Liver (tissue), 3 donors: ENCODE measurements around the gene PARP12.

Source experiments
- ATF3 ChIP-seq: IDR thresholded peaks from 2 replicates; pipeline ENCODE4 v1.6.1; 2016; ENCODE audit warnings: antibody characterized with exemption
- CTCF ChIP-seq: fragments of 150-350 bp; IDR thresholded peaks from 2 replicates; pipeline ENCODE4 v1.5.1; 2017; ENCODE audit warnings: improper control_type of control experiment, low read depth, low read length; ENCODE audit not compliant: missing input control
- EGR1 ChIP-seq, 2 donors: IDR thresholded peaks; 2 replicates each; pipeline ENCODE4 v1.6.1; 2016 to 2018; ENCODE audit warnings: antibody characterized with exemption in 2 of 2, low read depth in 2 of 2
- FOXA1 ChIP-seq: IDR thresholded peaks from 2 replicates; pipeline ENCODE4 v1.6.1; 2016; ENCODE audit warnings: antibody characterized with exemption
- MAX ChIP-seq: IDR thresholded peaks from 2 replicates; pipeline ENCODE4 v1.6.1; 2016; ENCODE audit warnings: antibody characterized with exemption
- REST ChIP-seq: IDR thresholded peaks from 2 replicates; pipeline ENCODE4 v1.6.1; 2016; ENCODE audit warnings: antibody characterized with exemption, mild to moderate bottlenecking
- RXRA ChIP-seq, 2 donors: IDR thresholded peaks; 2 replicates each; pipeline ENCODE4 v1.6.1; 2017 to 2018; ENCODE audit warnings: antibody characterized with exemption in 2 of 2, mild to moderate bottlenecking in 1 of 2
- SP1 ChIP-seq: IDR thresholded peaks from 2 replicates; pipeline ENCODE4 v1.6.1; 2018; ENCODE audit warnings: antibody characterized with exemption, mild to moderate bottlenecking
- donor health status: healthy.
- donor health status: healthy.

- no peak for TF ChIP-seq EGR1 (IDR thresholded peaks at IDR 0.05; ENCODE audit: low read depth in 2 of 2)
- no peak for TF ChIP-seq FOXA1
- TF ChIP-seq MAX, result no peak
- no peak for TF ChIP-seq ATF3
- no peak for TF ChIP-seq CTCF
- no peak for TF ChIP-seq RXRA (IDR thresholded peaks at IDR 0.05)
- no peak for TF ChIP-seq REST
- TF ChIP-seq SP1, result no peak
Measured at GRCh38 chr7:140029072-140029471, 33.7 kb downstream of the PARP12 start.
